NCI-H146 treated with DMSO at 0.1 percent for 48 hours (cell line): ENCODE results near the gene PFDN4.

Experiments used
- DNase-seq: peaks from one replicate; lab custom pipeline; 2025; ENCODE audit not compliant: unreplicated experiment; lab: John Stamatoyannopoulos, UW

PFDN4 gene, protein sequence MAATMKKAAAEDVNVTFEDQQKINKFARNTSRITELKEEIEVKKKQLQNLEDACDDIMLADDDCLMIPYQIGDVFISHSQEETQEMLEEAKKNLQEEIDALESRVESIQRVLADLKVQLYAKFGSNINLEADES

DNA sequence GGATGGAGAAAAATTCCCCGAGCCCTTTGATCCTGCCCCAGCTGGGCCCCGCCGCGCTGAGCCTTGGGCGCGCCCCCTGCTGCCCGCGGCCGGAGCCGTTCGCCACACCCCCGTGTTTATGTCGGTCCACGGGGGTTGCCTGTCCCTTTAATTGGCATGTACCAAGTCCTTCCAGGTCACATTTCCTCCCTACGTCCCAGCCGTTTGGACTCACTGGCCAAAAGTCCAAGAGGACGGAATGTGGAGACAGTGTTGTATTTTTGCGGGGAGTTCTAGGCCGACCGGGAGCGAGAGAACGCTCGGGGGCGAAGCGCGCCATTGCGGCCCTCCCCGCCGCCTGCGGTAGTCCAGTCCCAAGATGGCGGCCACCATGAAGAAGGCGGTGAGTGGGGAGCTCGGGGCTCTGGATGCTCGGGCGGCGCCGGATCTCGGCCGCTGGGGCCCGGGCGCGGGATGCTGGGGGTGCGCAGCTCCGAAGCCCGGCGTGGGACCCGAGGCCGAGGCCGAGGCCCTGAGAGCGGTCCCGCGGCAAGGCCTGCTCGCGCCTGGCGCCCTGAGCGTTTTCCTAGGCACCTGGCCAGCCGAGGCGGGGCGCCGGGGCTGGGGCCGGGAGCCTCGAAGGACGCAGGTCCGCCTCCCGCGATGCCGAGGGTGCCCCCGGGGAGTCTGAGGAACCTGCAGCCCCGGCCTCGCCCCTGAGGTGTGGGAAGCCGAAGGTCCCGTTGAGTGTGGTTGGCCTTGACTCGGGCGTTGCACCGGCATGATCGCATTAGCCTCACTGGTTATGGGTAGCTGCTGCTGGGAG lies at the start of gene PFDN4:
TSS of gene PFDN4 (plus strand) at position 345 of the 805 bp plus-strand sequence. CDS start at position 359, 14 bp downstream.
- peak; percentile 84 for DNase-seq

DNA sequence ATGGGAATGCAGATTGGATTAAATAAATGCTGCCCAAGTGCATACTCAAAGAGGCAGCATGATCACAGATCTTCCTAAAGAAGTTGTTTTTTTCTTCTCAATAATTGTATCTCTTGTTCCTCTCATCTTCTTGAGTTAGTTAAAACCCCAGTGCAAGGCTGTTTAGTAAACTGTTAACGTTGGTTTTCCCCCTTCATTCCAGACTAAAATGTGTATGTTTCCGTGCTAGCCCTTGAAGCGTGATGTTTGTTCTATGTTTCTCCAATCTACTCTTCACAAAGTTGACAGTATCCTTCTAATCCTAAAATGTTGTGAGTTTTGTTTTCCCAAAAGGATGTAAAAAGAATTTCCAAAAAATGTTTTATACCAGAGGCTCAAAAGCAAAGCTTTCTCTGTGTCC lies 49.7 kb upstream of the PFDN4 start:
- DNase-seq = no peak

DNA sequence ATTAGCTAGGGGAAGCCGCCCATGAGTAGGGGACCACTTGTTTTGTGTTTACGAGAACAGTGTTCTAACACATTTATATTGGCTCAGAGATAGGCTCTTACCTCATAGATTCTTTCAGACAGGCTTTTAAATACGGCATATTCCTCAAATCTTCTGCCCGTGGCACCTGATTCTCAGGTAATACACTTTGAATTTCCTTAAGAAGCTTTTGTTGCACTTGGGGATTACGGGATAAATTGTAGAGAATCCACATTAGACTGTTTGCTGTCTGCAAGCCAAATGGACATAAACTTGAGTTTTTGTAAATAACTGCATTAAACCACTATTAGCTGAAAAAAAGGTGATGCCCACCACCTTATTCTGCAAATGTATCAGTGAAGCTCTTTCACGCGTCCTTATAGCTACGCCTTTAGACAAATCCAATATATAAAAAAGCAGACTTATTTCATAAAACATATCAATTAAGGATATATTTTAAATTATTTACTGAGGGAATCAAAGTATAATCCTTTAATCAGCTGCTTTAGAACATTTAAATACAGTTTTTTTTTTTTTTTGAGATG lies 49.0 kb upstream of the PFDN4 start:
- no peak for DNase-seq

DNA sequence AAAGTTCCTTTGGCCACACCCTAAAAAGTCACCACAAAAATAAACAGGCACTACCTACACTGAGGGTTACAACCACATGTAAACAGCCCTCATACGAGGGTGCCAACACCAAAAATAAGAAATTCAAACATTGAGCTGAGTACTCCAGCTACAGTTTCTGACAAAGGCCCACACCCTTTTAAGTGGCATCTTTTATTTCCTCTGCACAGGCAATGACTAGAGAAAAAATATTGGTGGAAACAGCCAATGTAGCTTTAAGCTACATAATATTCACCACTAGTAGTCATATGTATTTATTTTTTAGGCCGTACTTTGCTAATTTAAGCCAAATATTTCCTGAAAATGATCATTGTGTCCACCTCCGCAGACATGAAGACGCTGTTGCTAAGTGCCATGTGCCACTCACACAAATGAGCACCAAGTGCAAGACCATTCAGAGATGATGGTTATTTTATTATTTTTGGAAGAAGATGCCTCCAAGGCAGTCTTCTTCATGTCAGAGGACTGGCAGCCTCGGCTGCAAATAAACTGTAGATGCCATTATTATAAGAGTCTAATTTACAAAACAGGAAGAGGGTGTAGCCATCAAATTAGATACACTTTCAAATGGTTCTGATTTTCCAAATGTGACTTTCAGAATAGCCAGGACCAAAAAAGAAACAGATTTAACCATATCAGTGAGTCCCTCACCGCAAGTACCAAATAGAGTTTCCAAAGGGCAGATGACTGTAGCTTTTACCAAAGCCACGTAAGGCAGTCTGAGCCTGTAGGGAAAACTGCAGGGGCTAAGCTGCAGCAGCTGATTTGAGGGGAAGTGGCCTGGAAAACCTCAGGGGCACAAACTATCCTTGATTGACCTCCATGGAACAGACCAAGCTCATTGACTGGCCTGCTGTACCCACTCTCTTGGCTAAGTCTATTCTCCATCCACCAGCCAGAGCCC lies 47.6 kb upstream of the PFDN4 start:
- no peak for DNase-seq

DNA sequence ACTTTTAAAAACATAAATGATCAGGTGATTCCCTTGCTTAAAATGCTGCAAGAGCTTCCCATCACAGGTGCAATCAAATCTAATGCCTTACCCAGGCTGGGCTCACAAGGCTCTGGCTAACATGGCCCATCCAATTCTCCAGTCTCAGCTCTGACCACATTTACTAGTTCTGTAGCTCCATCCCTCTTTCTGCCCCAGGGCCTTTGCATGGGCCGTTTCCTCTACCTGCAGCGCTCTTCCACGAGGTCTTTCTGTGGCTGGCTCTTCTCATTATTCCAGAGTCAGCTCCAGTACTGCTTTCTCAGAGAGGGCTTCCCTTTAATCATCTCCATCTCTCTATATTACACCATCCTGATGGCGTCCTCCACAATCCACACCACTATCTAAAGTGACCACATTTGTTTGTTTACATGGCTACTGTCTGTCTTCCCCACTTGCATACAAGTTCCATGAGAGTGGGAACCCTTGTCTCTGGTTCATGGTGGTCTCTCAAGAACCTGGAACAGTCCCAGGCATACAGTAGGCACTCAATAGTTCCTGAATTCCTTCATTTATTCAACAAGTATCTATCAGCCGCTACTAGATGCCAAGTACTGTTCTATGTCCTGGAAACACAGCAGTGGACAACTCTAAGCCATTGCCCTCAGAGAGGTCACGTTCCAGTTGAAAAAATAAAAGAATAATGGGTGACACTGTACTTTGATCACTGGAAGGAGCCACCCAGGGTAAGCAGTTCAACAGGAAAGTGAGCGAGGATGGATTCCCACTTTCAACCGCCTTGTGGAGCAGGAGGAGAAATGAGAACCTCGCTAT lies 46.7 kb upstream of the PFDN4 start:
- no peak for DNase-seq

DNA sequence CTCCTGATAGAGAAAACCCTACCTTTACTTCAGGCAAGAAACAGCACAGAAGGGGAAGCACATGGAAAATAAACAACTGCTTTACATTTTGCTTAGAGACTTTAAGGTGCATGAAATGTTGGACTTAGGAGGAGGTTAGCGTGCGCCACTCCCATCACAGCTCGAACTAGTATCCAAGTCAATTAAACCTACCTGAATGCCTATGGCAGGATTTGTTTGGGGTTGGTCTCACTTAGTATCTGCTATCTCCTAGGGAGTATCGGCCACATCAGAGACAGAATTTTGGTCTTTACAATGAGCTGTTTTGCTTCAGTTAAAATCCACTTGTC lies 46.1 kb upstream of the PFDN4 start:
- DNase-seq = no peak

DNA sequence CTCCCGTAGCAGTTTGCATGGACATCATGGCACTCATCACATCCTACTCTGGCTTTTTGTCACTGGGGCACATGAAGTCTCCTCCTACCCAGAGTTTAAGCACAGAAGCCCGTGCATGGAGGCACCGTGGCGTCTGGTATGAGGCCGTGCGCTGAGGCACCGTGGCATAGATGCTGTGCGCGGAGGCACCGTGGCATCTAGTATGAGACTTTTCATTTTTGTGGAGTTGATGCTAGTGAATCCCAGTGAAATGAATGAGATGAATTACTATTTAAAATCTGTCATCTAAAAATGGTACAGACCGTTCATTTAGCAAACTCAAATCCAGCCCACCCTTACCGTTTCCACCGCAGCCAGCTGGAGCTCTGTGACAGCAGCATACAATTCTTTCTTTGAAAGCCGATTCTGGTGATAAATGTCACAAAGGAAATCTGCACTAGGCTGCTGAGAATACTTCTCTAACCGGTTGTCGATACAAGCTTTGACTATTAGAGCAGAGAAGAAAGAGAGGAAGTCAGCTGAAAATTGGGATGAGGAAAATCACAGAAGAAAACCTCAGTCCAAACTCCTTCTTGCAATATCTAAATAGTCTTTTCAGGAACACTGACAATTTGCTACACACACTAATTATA lies 45.4 kb upstream of the PFDN4 start:
- no peak for DNase-seq

DNA sequence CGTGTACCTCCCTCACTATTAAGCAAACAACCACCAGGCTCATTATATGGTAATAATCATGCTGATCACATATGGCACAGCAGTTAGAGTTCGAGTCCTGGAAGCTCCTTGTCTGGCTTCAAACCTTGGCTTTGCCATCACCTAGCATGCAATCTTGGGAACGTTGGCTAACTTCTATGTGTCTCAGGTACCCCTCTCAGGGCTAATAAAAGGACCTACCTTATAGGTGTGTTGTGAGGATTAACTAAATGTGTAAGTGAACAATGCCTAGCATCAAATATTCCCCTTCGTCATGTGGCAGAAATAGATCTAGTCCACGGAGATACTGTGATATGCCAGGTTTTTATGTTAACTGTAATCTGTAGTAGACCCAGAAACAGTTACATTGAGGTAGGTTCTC lies 44.5 kb upstream of the PFDN4 start:
- no peak for DNase-seq

DNA sequence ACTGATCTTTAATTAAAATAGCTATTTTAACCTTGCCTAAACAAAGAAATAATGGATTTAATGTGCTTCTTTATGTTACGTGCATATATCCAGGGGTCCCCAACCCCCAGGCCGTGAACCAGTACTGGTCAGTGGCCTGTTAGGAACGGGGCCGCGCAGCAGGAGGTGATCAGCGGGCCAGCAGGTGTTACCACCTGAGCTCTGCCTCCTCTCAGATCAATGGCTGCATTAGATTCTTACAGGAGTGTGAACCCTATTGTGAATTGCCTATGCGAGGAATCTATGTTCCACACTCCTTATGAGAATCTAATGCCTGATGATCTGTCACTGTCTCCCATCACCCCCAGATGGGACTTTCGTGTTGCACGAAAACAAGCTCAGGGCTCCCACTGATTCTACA lies 42.9 kb upstream of the PFDN4 start:
- no peak for DNase-seq

DNA sequence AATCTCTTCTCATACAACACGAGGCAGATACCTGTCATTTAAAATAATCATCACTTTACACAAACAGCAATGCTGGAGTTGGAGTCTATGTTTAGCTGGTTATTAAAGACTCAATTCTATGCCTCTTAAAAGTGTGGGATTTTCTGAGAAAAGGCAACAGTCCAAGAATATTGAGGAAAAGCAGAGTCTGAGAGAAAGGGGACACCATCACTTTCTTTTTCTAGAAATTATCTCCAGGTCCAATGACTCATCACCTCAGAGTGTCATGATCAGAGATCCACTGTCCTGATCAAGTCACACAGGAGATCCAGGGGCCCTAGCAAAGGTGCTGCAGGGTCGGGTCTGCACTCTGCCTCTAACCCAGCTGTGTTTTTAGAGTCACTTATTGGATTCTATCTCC lies 42.1 kb upstream of the PFDN4 start:
- DNase-seq = no peak

DNA sequence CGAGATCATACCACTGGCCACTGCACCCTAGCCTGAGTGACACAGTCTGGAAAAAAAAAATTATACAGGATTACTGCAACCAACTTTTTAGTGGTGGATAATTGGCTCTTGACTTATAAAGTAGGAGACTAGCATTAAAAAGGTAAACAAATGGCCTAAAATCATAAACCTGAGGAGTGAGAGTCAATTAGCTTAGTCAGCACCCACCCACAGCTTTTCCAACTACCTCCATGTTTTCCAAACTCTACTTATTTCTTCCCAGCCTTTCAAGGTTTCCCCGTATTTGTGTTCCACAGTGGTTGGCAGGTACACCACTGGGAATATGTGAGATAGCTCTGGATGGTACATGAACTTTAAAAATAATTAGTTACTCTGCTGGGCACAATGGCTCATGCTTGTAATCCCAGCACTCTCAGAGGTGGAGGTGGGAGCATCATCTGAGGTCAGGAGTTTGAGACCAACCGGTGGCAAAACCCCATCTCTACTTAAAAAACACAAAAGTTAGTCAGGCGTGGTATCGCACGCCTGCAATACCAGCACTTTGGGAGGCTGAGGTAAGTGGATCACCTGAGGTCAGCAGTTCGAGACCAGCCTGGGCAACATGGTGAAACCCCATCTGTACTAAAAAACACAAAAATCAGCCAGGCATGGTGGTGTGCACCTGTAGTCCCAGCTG lies 40.8 kb upstream of the PFDN4 start:
- no peak for DNase-seq

DNA sequence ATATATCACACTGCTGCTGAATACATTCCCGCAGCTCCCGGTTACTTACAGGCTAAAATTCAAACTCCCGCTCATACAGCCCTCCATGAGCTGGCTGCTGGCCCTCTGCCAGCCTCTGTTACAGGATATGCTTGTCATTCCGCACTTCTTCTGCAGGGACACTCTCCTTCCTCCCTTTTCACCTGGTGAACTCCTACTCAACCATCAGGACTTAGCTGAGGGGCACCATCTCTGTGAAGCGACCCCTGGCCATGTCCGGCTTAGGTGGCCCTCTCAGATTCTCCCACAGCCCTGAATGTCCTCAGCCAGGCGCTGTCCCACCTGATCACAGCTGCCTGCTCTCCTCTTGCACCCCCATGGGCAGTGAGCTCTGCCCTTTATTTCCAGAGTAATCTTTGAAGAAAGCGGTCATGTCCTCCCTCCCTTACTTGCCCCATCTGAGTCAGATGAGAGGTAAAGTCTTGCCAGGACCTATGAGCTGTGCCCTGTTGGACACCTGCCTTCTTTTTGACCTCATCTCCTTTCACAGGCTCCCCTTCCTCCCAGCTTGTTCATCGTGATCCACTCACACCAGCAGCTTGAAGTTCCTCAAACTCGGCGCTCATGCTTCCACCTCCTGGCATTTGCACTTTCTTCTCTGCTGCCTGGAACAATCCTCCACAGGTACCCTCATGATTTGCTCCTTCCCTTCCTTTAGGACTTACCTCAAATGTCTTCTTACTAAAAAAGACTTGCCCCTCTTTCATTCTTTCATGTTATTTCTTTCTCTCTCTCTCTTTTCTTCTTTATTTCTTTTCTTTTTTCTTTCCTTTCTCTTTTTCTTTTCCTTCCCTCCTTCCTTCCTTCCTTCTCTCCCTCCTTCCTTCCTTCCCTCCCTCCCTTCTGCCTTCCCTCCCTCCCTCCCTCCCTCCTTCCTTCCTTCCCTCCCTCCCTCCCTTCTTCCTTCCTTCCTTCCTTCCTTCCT lies 39.7 kb upstream of the PFDN4 start:
- DNase-seq = no peak

DNA sequence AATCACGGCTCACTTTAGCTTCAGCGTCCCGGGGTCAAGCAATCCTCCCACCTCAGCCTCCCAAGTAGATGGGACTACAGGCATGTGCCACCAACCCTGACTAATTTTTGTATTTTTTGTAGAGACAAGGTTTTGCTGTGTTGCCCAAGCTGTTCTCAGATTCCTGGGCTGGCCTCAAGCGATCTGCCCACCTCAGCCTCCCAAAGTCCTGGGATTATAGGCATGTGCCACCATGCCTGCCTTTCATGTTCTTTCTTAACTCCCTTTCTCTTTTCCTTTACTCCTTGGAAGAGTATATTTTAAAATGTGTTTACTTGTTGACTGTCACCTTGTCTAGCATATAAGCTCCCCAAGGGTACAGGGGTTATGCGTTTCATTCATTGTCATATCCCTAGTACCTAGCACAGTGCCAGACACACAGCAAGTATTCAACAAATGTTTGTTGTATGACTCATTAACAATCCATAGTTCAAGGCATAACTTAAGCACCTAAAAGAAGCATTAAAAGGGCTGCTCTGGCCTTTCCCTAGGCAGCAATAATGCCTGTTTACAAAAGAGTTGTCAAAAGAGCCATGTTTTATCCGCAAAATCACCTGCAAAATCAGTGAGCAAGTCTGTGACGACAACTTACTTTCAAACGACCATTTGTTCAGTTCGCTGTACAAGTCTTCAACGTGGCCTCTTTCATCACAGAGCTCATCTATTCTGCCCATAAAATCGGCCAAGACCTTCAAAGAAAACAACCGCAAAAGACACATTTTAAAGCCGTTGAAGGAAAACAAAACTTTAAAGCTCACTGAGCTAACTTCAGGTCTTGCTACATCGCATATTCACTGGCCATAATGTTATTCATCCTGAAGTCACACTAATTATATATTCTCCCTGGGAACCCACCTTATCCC lies 38.7 kb upstream of the PFDN4 start:
- DNase-seq = no peak

DNA sequence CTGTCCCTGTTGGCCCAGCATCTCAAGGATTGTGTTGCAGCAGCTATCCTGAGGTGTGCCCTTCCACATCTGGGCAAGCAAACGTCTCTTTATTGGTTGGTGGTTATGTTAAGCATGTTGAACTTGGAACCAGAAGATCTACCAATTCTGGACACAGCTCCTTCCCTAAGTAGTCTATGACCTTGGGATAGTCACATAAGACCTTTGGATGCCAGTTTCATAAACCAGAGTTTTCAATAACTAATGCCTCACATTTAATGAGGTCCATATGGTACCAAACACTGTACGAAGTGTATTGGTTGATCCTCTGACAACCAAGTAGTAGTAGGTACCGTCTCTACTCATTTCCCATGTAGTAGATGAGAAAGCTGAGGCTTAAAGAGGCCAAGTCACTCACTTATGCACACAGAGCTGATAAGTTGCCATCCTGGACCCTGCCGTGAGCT lies 37.8 kb upstream of the PFDN4 start:
- no peak for DNase-seq

DNA sequence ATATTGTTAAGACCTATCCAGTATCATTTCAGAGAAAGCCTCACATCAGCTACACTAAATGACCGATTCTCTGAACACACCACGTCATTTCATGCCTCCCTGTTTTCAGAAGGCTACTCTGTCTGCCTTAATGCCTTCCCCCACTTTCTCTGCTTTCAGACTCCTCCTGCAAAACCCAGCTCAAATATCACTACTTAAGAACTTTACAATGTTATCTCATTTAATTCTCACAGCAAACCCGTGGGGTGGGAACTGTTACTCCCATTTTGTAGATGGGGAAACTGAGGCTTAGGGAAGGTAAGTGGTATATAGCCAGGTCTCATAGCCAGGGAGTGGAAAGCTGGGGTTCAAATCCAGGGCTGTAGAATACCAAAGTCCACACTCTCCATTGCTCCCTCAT lies 36.9 kb upstream of the PFDN4 start:
- no peak for DNase-seq

DNA sequence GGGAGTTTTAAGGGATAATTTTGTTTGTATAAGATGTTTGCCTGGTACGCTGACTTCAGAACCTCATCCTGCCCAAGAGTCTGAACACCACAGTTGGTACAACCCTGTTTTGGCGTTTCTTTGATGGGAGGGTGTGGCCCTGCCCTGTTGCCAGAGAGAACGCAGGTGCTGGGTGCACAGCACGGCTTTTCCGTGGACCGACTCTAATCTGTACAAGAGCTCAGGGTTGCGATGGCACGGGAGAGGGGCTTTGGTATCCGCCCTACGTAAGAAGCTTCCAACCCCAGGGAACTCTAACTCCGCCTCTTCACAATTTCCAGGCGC lies 35.4 kb upstream of the PFDN4 start:
- no peak for DNase-seq

DNA sequence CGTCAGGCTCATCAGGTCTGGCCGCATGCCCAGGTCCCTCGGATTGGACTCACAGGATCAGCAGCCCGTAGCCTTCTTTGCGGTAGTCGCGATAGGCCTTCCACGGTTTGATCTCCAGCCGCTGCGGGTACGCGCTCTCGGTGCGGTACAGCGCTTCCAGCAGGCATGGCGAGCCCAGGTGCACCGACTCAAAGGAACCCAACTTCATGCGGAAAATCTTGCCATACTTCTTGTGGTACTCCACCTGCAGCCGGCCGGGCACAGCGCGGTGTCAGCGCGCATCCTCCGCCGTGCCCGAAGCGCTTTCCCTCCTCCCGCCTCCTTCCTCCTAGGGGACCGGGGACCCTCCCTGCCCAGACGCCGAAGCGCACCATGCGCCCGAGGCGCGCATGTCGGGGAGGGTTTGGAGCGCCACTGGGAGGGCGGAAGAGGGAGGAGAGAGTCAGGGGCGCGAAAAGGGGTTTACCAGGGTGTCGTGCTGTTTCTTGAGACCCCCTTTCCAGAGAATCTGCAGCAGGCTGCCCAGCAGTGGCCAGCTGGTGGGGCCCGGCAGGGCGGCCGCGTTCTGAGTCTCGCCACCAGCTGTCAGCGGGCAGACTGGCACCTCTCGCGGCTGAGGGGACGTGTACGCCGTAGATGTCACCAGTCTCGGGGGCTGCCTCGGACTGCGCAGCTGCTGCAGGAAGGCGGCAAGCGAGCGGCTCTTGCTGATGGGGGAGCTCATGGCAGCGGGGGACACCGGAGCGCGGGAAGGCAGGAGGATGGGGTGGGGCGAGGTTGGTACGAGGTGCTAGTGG lies 34.8 kb upstream of the PFDN4 start:
- no peak for DNase-seq
